Gastroesophageal sphincter (tissue), 4 donors: Measurements from ENCODE around the gene GGA3. TPM values are rescaled to one million over a fixed set of nuclear protein-coding genes. Genes with fewer than 3 reads are reported as not detected.

ENCODE experiments used
- ATAC-seq: fragments of 150-250 bp; one replicate; pipeline ENCODE4 v1.9.1; 2016; ENCODE audit warnings: mild to moderate bottlenecking, moderate library complexity
- H3K27ac ChIP-seq, 4 donors: fragments of 200-600 bp; sonication (generic) in 3 of 4; 1 replicate in 3 of 4; 2 replicates in 1 of 4; pipeline ENCODE4 v1.5.1; 2016 to 2019
- H3K27me3 ChIP-seq: fragments of 200-600 bp; sonication (generic); one replicate; pipeline ENCODE4 v1.5.1; 2019
- H3K36me3 ChIP-seq, 2 donors: fragments of 200-600 bp; sonication (generic); one replicate each; pipeline ENCODE4 v1.5.1; 2019; ENCODE audit warnings: control low read depth in 1 of 2
- H3K4me1 ChIP-seq, 3 donors: fragments of 200-600 bp; sonication (generic); 1 replicate in 2 of 3; 2 replicates in 1 of 3; pipeline ENCODE4 v1.5.1; 2016 to 2019; ENCODE audit warnings: control low read depth in 2 of 3
- H3K4me3 ChIP-seq, 2 donors: fragments of 200-600 bp; sonication (generic); one replicate each; pipeline ENCODE4 v1.5.1; 2019; ENCODE audit warnings: mild to moderate bottlenecking in 1 of 2, moderate library complexity in 1 of 2
- H3K9me3 ChIP-seq, 3 donors: fragments of 200-600 bp; sonication (generic); one replicate each; pipeline ENCODE4 v1.5.1; 2017 to 2019; ENCODE audit warnings: control low read depth in 2 of 3
- CTCF ChIP-seq, 4 experiments: fragments of 200-600 bp in 2 of 4; fragments of 450-650 bp in 2 of 4; sonication (generic) in 1 of 4; IDR thresholded peaks; one replicate each; pipeline ENCODE4 v1.5.1; 2017 to 2019; ENCODE audit warnings: antibody characterized with exemption in 4 of 4, mild to moderate bottlenecking in 2 of 4, moderate library complexity in 2 of 4
- EP300 ChIP-seq: sonication (generic); formaldehyde crosslinking; IDR thresholded peaks from one replicate; pipeline ENCODE4 v1.6.1; 2017; ENCODE audit warnings: antibody characterized with exemption, mild to moderate bottlenecking
- POLR2A ChIP-seq, 2 donors: fragments of 450-650 bp; IDR thresholded peaks; one replicate each; pipeline ENCODE4 v1.6.1; 2017; ENCODE audit warnings: antibody characterized with exemption in 2 of 2, mild to moderate bottlenecking in 2 of 2, moderate library complexity in 1 of 2
- POLR2AphosphoS5 ChIP-seq: sonication (generic); formaldehyde crosslinking; IDR thresholded peaks from one replicate; pipeline ENCODE4 v1.6.1; 2017; ENCODE audit warnings: antibody characterized with exemption
- WGBS, 2 donors: methylation state at CpG; one replicate each; pipeline ENCODE4 v1.1.5; 2018; ENCODE audit warnings: low coverage in 1 of 2; 5-methylcytosine and 5-hydroxymethylcytosine counted together
- total RNA-seq, 4 donors: library from RNA; depleted of rRNA; stranded (reverse); fragments of >200 nt; gene quantifications; one replicate each; pipeline ENCODE4 v1.1.0, GENCODE V29; 2016

The GGA3 gene
- total RNA-seq, 4 donors from 2014 or later = 19.5 to 27.8 (median 24.5) TPM

- peaks cover 0 to 15% (median 0%) of the 10 kb centered on the region in 3 donors for H3K4me1 ChIP-seq
- peak overlapping the region in 3 of 4 donors; percentile 35 to 53 (median 39) for H3K27ac ChIP-seq
- TF ChIP-seq CTCF (IDR thresholded peaks at IDR 0.05) (peak in 3 of 4 experiments; percentile 65 to 78 (median 74)), POLR2A (IDR thresholded peaks at IDR 0.05) (no peak)
- H3K36me3 ChIP-seq = peaks cover 0 to 100% of the 10 kb centered on the region in 2 donors
- H3K4me3 ChIP-seq = no peak overlapping the region
- ATAC-seq = peak; percentile 50
- H3K27me3 ChIP-seq = no peaks in the 10 kb centered on the region
- H3K9me3 ChIP-seq = no peaks in the 10 kb centered on the region
- WGBS, 2 donors = 28 to 39% methylated on average over 2 to 8 of the region's 13 CpGs
Measured at GRCh38 chr17:75238684-75239191, 22.7 kb downstream of the GGA3 start.

GRCh38 chr17:75238020-75238580 is 23.3 kb downstream of the GGA3 start:
- no peaks in the 10 kb centered on the region for H3K27me3 ChIP-seq
- no peak for TF ChIP-seq EP300
- no peak for TF ChIP-seq POLR2AphosphoS5
- no peak for TF ChIP-seq POLR2A (IDR thresholded peaks at IDR 0.05)
- TF ChIP-seq CTCF (IDR thresholded peaks at IDR 0.05) = no peak
- ATAC-seq = no peak
- no CpG with 5 or more reads among the region's 11 CpGs for WGBS, 2 donors
- no peaks in the 10 kb centered on the region for H3K9me3 ChIP-seq
- H3K27ac ChIP-seq = peak overlapping the region in 1 of 4 donors; percentile 53
- H3K4me1 ChIP-seq = peaks cover 0 to 15% (median 0%) of the 10 kb centered on the region in 3 donors
- no peak overlapping the region for H3K4me3 ChIP-seq
- H3K36me3 ChIP-seq = peaks cover 0 to 100% of the 10 kb centered on the region in 2 donors

GRCh38 chr17:75237100-75238014 is 24.0 kb downstream of the GGA3 start:
- Histone ChIP-seq H3K9me3 (no peaks in the 10 kb centered on the region), H3K27ac (peak overlapping the region in 1 of 4 donors; percentile 53), H3K4me1 (peaks cover 0 to 15% (median 0%) of the 10 kb centered on the region in 3 donors), H3K4me3 (no peak overlapping the region), H3K27me3 (no peaks in the 10 kb centered on the region), H3K36me3 (peaks cover 0 to 100% of the 10 kb centered on the region in 2 donors)
- no peak for ATAC-seq
- TF ChIP-seq POLR2AphosphoS5 (no peak), CTCF (IDR thresholded peaks at IDR 0.05) (no peak), POLR2A (IDR thresholded peaks at IDR 0.05) (no peak), EP300 (no peak)
- WGBS, 2 donors = 70 to 71% methylated on average over 2 to 4 of the region's 12 CpGs

DNA sequence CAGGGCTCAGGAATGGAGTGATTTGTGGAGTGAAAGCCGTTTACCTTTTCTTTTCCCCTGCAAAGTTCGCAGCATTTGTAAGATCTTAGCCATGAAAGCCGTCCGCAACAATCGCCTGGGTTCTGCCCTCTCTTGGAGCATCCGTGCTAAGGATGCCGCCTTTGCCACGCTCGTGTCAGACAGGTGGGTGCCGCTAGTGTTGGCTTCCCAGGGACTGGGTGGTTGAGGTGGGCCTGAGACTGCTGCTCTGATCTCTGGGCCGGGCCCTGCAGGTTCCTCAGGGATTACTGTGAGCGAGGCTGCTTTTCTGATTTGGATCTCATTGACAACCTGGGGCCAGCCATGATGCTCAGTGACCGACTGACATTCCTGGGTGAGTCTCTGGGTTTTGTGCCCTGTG is 28.6 kb downstream of the GGA3 start:
- WGBS, 2 donors = no CpG with 5 or more reads among the region's 13 CpGs
- TF ChIP-seq EP300 = no peak
- no peak for TF ChIP-seq POLR2A (IDR thresholded peaks at IDR 0.05)
- TF ChIP-seq POLR2AphosphoS5 = no peak
- no peak for TF ChIP-seq CTCF (IDR thresholded peaks at IDR 0.05)
- no peaks in the 10 kb centered on the region for H3K9me3 ChIP-seq

More for the DNA sequence above, 28.6 kb downstream of the GGA3 start:
- ATAC-seq = no peak
- Histone ChIP-seq H3K4me3 (no peak overlapping the region), H3K4me1 (peaks cover 0 to 9% (median 0%) of the 10 kb centered on the region in 3 donors), H3K27me3 (no peaks in the 10 kb centered on the region), H3K36me3 (peaks cover 0 to 100% of the 10 kb centered on the region in 2 donors), H3K27ac (no peak overlapping the region)
